DND-41 (cell line): ENCODE measurements around the gene MARK2.

Source experiments
- EZH2 ChIP-seq: IDR thresholded peaks from 3 replicates; pipeline ENCODE4 v1.6.1; 2012; ENCODE audit warnings: borderline replicate concordance, low read depth, mild to moderate bottlenecking, moderate library complexity, low read length, inconsistent platforms; ENCODE audit not compliant: severe bottlenecking
- TF ChIP-seq, protein P1 (sequence below): IDR thresholded peaks from 2 replicates; pipeline ENCODE4 v1.5.1; 2012; ENCODE audit warnings: borderline replicate concordance, low read length, moderate library complexity, mild to moderate bottlenecking; ENCODE audit not compliant: poor library complexity, severe bottlenecking; ENCODE audit errors: extremely low read depth

- TF ChIP-seq, protein P1, sequence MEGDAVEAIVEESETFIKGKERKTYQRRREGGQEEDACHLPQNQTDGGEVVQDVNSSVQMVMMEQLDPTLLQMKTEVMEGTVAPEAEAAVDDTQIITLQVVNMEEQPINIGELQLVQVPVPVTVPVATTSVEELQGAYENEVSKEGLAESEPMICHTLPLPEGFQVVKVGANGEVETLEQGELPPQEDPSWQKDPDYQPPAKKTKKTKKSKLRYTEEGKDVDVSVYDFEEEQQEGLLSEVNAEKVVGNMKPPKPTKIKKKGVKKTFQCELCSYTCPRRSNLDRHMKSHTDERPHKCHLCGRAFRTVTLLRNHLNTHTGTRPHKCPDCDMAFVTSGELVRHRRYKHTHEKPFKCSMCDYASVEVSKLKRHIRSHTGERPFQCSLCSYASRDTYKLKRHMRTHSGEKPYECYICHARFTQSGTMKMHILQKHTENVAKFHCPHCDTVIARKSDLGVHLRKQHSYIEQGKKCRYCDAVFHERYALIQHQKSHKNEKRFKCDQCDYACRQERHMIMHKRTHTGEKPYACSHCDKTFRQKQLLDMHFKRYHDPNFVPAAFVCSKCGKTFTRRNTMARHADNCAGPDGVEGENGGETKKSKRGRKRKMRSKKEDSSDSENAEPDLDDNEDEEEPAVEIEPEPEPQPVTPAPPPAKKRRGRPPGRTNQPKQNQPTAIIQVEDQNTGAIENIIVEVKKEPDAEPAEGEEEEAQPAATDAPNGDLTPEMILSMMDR, result no peak
- no peak for TF ChIP-seq EZH2
Observed at GRCh38 chr11:63814383-63814736, 24.6 kb upstream of the MARK2 start.
